Body of pancreas (tissue), 4 donors: Measurements from ENCODE around the gene FAM169A.

Source experiments
- POLR2A ChIP-seq, 3 donors: fragments of 450-650 bp; IDR thresholded peaks; one replicate each; pipeline ENCODE4 v1.6.1; 2016; ENCODE audit warnings: antibody characterized with exemption in 3 of 3, mild to moderate bottlenecking in 2 of 3
- TF ChIP-seq, protein P1 (sequence below), 7 experiments: fragments of 450-650 bp in 4 of 7; fragments of 200-600 bp in 3 of 7; sonication (generic) in 3 of 7; IDR thresholded peaks; one replicate each; pipeline ENCODE4 v1.5.1; 2016 to 2019; ENCODE audit warnings: antibody characterized with exemption in 7 of 7

GRCh38 chr5:74801197-74801596 lies 65.0 kb downstream of the FAM169A start:
- TF ChIP-seq, protein P1, sequence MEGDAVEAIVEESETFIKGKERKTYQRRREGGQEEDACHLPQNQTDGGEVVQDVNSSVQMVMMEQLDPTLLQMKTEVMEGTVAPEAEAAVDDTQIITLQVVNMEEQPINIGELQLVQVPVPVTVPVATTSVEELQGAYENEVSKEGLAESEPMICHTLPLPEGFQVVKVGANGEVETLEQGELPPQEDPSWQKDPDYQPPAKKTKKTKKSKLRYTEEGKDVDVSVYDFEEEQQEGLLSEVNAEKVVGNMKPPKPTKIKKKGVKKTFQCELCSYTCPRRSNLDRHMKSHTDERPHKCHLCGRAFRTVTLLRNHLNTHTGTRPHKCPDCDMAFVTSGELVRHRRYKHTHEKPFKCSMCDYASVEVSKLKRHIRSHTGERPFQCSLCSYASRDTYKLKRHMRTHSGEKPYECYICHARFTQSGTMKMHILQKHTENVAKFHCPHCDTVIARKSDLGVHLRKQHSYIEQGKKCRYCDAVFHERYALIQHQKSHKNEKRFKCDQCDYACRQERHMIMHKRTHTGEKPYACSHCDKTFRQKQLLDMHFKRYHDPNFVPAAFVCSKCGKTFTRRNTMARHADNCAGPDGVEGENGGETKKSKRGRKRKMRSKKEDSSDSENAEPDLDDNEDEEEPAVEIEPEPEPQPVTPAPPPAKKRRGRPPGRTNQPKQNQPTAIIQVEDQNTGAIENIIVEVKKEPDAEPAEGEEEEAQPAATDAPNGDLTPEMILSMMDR (IDR thresholded peaks at IDR 0.05), result no peak
- no peak for TF ChIP-seq POLR2A (IDR thresholded peaks at IDR 0.05)
